OCI-LY1 (cell line): ENCODE measurements around the gene PTPN14.

Experiments
- H2AFZ ChIP-seq: fragments of 200-600 bp; sonication (generic), shearing (Covaris generic); 2 replicates; pipeline ENCODE4 v1.6.0; 2014; ENCODE audit warnings: antibody characterized with exemption, mild to moderate bottlenecking, low read length
- H3F3A ChIP-seq: fragments of 200-600 bp; sonication (generic), shearing (Covaris generic); 2 replicates; pipeline ENCODE4 v1.6.0; 2014; ENCODE audit warnings: mild to moderate bottlenecking, antibody characterized with exemption, low read length, moderate library complexity; ENCODE audit not compliant: insufficient read depth
- H3K27ac ChIP-seq: fragments of 200-600 bp; sonication (generic); 2 replicates; pipeline ENCODE4 v1.5.1; 2014; ENCODE audit warnings: low read length, mixed run types, mild to moderate bottlenecking, low read depth; ENCODE audit not compliant: poor library complexity, severe bottlenecking
- H3K27me3 ChIP-seq: fragments of 200-600 bp; sonication (generic); 2 replicates; pipeline ENCODE4 v1.6.0; 2014; ENCODE audit warnings: antibody characterized with exemption, mild to moderate bottlenecking, low read length, moderate library complexity; ENCODE audit not compliant: insufficient read depth
- H3K36me3 ChIP-seq: fragments of 200-600 bp; sonication (generic); 2 replicates; pipeline ENCODE4 v1.6.1; 2014; ENCODE audit warnings: mild to moderate bottlenecking, antibody characterized with exemption, low read length, moderate library complexity, mixed read lengths; ENCODE audit not compliant: insufficient read depth
- H3K4me1 ChIP-seq: fragments of 200-600 bp; sonication (generic); 2 replicates; pipeline ENCODE4 v1.5.1; 2014; ENCODE audit warnings: mild to moderate bottlenecking, low read length, moderate library complexity; ENCODE audit not compliant: insufficient read depth, severe bottlenecking
- H3K4me2 ChIP-seq: fragments of 200-600 bp; sonication (generic), shearing (Covaris generic); 2 replicates; pipeline ENCODE4 v1.6.1; 2014; ENCODE audit warnings: low read length
- H3K4me3 ChIP-seq: fragments of 200-600 bp; sonication (generic); 2 replicates; pipeline ENCODE4 v1.5.1; 2014; ENCODE audit warnings: low read length, low read depth, mild to moderate bottlenecking, mixed read lengths; ENCODE audit not compliant: poor library complexity, severe bottlenecking
- H3K79me2 ChIP-seq: fragments of 200-600 bp; shearing (Covaris generic); 2 replicates; pipeline ENCODE4 v1.6.1; 2016; ENCODE audit warnings: mixed run types, low read length, mixed read lengths; ENCODE audit not compliant: insufficient read depth
- H3K9ac ChIP-seq: fragments of 200-600 bp; sonication (generic), shearing (Covaris generic); 2 replicates; pipeline ENCODE4 v1.6.1; 2014; ENCODE audit warnings: mild to moderate bottlenecking, low read length, mixed read lengths
- H3K9me2 ChIP-seq: fragments of 200-600 bp; sonication (generic), shearing (Covaris generic); 2 replicates; pipeline ENCODE4 v1.6.1; 2014; ENCODE audit warnings: low read depth, mild to moderate bottlenecking, low read length, mixed read lengths
- H3K9me3 ChIP-seq: fragments of 200-600 bp; shearing (Covaris generic); 2 replicates; pipeline ENCODE4 v1.6.1; 2014; ENCODE audit warnings: low read length, mixed read lengths
- H4K20me1 ChIP-seq: fragments of 200-600 bp; sonication (generic), shearing (Covaris generic); 2 replicates; pipeline ENCODE4 v1.6.0; 2016; ENCODE audit warnings: mild to moderate bottlenecking, low read length; ENCODE audit not compliant: insufficient read depth
- EZH2 ChIP-seq: fragments of 200-600 bp; sonication (generic), shearing (Covaris generic); IDR thresholded peaks from 2 replicates; pipeline ENCODE4 v1.8.0; 2017; ENCODE audit warnings: borderline replicate concordance, mixed run types, mild to moderate bottlenecking, antibody characterized with exemption, low read length, moderate library complexity, mixed read lengths
- TF ChIP-seq, protein P1 (sequence below): fragments of 200-600 bp; sonication (generic), shearing (Covaris generic); IDR thresholded peaks from 2 replicates; pipeline ENCODE4 v1.5.1; 2017; ENCODE audit warnings: mild to moderate bottlenecking, antibody characterized with exemption, low read length, moderate library complexity, mixed read lengths

The PTPN14 gene

DNA sequence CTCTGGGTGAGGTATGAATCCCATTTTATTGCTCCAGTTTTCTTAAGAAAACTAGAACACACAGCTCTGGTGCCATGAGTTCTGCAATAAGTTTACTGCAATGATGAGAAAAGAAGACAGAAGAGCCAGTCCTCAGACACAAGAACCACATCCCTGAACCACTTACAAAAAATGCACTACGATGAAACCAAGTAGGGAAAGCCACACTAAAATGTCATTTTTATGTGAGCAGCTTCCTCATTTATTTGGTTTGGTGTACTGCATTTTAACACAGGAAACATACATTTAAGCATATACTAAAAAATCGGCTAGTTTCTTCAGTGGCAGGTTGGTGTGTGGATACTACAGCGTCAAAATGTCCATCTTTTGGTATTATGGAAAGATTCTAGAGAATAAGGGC, 95.9 kb downstream of the PTPN14 start:
- H4K20me1 ChIP-seq, result no peaks in the 10 kb centered on the region
- H3K4me1 ChIP-seq, result peaks cover 7% of the 10 kb centered on the region
- no peaks in the 10 kb centered on the region for H3K27me3 ChIP-seq
- no peaks in the 10 kb centered on the region for H3K9me2 ChIP-seq
- no peak overlapping the region for H3K9ac ChIP-seq
- no peak overlapping the region for H2AFZ ChIP-seq
- H3K4me3 ChIP-seq, result no peak overlapping the region
- no peaks in the 10 kb centered on the region for H3K36me3 ChIP-seq
- TF ChIP-seq, protein P1, sequence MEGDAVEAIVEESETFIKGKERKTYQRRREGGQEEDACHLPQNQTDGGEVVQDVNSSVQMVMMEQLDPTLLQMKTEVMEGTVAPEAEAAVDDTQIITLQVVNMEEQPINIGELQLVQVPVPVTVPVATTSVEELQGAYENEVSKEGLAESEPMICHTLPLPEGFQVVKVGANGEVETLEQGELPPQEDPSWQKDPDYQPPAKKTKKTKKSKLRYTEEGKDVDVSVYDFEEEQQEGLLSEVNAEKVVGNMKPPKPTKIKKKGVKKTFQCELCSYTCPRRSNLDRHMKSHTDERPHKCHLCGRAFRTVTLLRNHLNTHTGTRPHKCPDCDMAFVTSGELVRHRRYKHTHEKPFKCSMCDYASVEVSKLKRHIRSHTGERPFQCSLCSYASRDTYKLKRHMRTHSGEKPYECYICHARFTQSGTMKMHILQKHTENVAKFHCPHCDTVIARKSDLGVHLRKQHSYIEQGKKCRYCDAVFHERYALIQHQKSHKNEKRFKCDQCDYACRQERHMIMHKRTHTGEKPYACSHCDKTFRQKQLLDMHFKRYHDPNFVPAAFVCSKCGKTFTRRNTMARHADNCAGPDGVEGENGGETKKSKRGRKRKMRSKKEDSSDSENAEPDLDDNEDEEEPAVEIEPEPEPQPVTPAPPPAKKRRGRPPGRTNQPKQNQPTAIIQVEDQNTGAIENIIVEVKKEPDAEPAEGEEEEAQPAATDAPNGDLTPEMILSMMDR, result no peak
- no peak for TF ChIP-seq EZH2
- H3K27ac ChIP-seq, result no peak overlapping the region
- no peaks in the 10 kb centered on the region for H3F3A ChIP-seq
- H3K4me2 ChIP-seq, result no peak overlapping the region
- H3K79me2 ChIP-seq, result no peaks in the 10 kb centered on the region
- no peaks in the 10 kb centered on the region for H3K9me3 ChIP-seq

DNA sequence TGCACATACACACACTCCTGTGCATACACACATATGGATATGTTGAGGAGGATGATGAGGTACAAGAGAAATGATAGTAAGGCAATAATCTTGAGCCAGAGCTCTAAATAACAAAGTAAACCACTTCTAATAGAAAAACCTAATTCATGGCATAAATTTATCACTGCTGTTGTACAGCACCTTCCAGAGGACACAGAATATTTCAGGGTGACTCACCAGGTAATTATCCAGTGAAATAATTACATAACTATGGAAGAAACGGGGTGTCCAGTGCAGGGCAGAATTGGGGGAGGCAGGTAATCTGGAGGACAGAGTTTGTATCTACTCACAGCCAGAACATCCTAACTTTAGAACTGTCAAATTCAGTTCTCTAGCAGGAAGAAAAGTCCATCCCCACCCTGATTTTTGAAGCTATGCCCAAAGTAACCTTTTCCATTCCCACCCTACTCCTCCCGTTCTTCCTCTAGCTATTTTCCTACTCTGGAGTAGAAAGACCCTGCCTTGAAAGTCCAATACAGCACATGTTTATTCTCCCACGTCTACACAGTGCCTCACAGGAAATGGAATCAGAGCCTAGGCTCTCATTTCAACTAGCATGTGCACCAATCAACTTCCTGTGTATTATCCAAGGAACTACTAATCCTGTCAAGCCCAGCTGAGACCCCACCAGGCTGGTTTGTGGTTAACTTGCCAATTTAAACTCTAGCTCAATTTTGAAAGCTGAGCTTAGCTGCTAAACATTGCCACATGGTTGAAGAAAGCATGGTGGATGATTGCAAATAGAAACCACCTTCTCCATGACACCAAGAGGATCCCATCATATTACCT, 96.6 kb downstream of the PTPN14 start:
- H3K9me3 ChIP-seq, result no peaks in the 10 kb centered on the region
- no peak overlapping the region for H3K4me2 ChIP-seq
- no peaks in the 10 kb centered on the region for H3K79me2 ChIP-seq
- no peak overlapping the region for H2AFZ ChIP-seq
- no peaks in the 10 kb centered on the region for H4K20me1 ChIP-seq
- H3K36me3 ChIP-seq, result no peaks in the 10 kb centered on the region
- H3K9ac ChIP-seq, result no peak overlapping the region
- H3K9me2 ChIP-seq, result no peaks in the 10 kb centered on the region
- TF ChIP-seq, protein P1, result no peak
- no peak for TF ChIP-seq EZH2
- H3K4me3 ChIP-seq, result no peak overlapping the region
- H3F3A ChIP-seq, result no peaks in the 10 kb centered on the region
- no peaks in the 10 kb centered on the region for H3K27me3 ChIP-seq
- no peak overlapping the region for H3K27ac ChIP-seq
- H3K4me1 ChIP-seq, result peaks cover 7% of the 10 kb centered on the region

DNA sequence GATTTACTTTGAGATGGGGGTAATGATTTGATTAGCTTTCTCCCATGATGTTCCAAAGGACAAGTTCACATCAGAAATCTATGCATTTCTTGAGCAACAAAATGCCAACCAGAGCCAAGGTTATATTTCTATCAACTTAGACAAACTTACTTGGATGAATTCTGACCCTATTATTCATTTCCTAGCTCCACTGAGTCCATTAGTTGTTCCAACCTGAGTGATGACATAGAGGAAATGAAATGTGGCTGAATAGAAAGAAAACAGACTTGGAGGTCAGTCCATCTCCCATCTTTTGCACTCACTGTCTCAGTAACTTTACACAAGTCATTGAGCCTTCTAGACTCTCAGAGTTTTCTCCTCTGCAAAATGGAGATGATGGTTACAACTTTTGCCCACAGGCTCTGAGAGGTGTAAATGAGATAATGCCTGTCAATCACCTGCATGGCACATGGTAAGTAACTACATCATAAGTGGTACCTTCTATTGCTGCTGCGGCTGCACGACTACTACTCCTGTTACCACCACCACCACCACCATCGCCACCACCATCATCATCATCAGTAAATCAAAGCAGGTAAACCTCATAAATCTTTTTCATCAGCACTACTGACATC, 98.2 kb downstream of the PTPN14 start:
- Histone ChIP-seq H3K9me3 (no peaks in the 10 kb centered on the region), H3K36me3 (no peaks in the 10 kb centered on the region), H3K27ac (no peak overlapping the region), H3K79me2 (no peaks in the 10 kb centered on the region), H3K27me3 (no peaks in the 10 kb centered on the region), H3K4me1 (peaks cover 7% of the 10 kb centered on the region), H2AFZ (no peak overlapping the region), H3K9me2 (no peaks in the 10 kb centered on the region), H3K4me2 (no peak overlapping the region), H3K9ac (no peak overlapping the region), H3K4me3 (no peak overlapping the region), H4K20me1 (no peaks in the 10 kb centered on the region), H3F3A (no peaks in the 10 kb centered on the region)
- TF ChIP-seq, protein P1, result no peak
- no peak for TF ChIP-seq EZH2
